HEK293 (cell line): ENCODE measurements around the gene OBP2B.

Experiments used
- CTCF ChIA-PET: fragments of 350-600 bp; formaldehyde crosslinking; extraction: SDS; loops from one replicate; lab custom pipeline; 2021; ENCODE audit warnings: antibody characterized with exemption; lab: Yijun Ruan, JAX
- POLR2A ChIA-PET: fragments of 300-600 bp; formaldehyde crosslinking; extraction: SDS; loops from one replicate; lab custom pipeline; 2020; ENCODE audit warnings: antibody characterized with exemption, inconsistent platforms; lab: Yijun Ruan, JAX
- H3K27ac ChIP-seq: fragments of 200-500 bp; sonication (Bioruptor generic); 2 replicates; pipeline ENCODE4 v1.5.1; 2014; ENCODE audit warnings: low read depth, low read length, control low read depth, inconsistent platforms; ENCODE audit errors: extremely low read depth
- H3K36me3 ChIP-seq, 2 experiments: fragments of 200-500 bp in 1 of 2; sonication (Bioruptor generic) in 1 of 2; 1 replicate in 1 of 2; 2 replicates in 1 of 2; pipeline ENCODE4 v1.5.1; 2014 to 2017; ENCODE audit warnings: inconsistent platforms in 2 of 2, low read length in 2 of 2; ENCODE audit not compliant: control insufficient read depth in 2 of 2, insufficient read depth in 1 of 2
- H3K4me1 ChIP-seq: fragments of 200-500 bp; sonication (Bioruptor generic); 2 replicates; pipeline ENCODE4 v1.5.1; 2014; ENCODE audit warnings: mild to moderate bottlenecking, low read length, inconsistent platforms; ENCODE audit not compliant: control insufficient read depth, insufficient read depth
- H3K4me3 ChIP-seq: 2 replicates; pipeline ENCODE4 v1.5.1; 2011; ENCODE audit warnings: low read depth, mild to moderate bottlenecking, control low read depth, low read length, moderate library complexity
- H3K9me3 ChIP-seq: fragments of 200-500 bp; sonication (Bioruptor generic); 2 replicates; pipeline ENCODE4 v1.5.1; 2014; ENCODE audit warnings: low read depth, low read length, inconsistent platforms; ENCODE audit not compliant: control insufficient read depth, insufficient read depth
- EGR2 ChIP-seq: fragments of 450-650 bp; formaldehyde crosslinking; IDR thresholded peaks from 2 replicates; pipeline ENCODE4 v1.5.1; 2016; ENCODE audit warnings: low read depth, missing biosample characterization, missing genetic modification characterization
- PRDM10 ChIP-seq: fragments of 450-650 bp; formaldehyde crosslinking; IDR thresholded peaks from 2 replicates; pipeline ENCODE4 v1.5.1; 2016; ENCODE audit warnings: missing biosample characterization, missing genetic modification characterization
- SCRT1 ChIP-seq: fragments of 450-650 bp; formaldehyde crosslinking; IDR thresholded peaks from 2 replicates; pipeline ENCODE4 v1.5.1; 2016; ENCODE audit warnings: missing biosample characterization, missing genetic modification characterization, borderline replicate concordance
- SCRT2 ChIP-seq: fragments of 450-650 bp; formaldehyde crosslinking; IDR thresholded peaks from 2 replicates; pipeline ENCODE4 v1.5.1; 2016; ENCODE audit warnings: missing biosample characterization, missing genetic modification characterization
- ZBTB7A ChIP-seq: fragments of 450-650 bp; formaldehyde crosslinking; IDR thresholded peaks from 2 replicates; pipeline ENCODE4 v1.5.1; 2016; ENCODE audit warnings: low read depth, missing biosample characterization, missing genetic modification characterization
- ZFHX2 ChIP-seq: fragments of 450-650 bp; formaldehyde crosslinking; conservative IDR thresholded peaks from 2 replicates; pipeline ENCODE4 v1.5.1; 2016; ENCODE audit warnings: missing biosample characterization, missing genetic modification characterization
- ZNF354C ChIP-seq: fragments of 450-650 bp; formaldehyde crosslinking; IDR thresholded peaks from 2 replicates; pipeline ENCODE4 v1.5.1; 2016; ENCODE audit warnings: missing biosample characterization, missing genetic modification characterization, low read depth, borderline replicate concordance
- ZNF521 ChIP-seq: fragments of 450-650 bp; formaldehyde crosslinking; IDR thresholded peaks from 2 replicates; pipeline ENCODE4 v1.5.1; 2017; ENCODE audit warnings: missing biosample characterization, mild to moderate bottlenecking, missing genetic modification characterization
- ZNF548 ChIP-seq: fragments of 450-650 bp; formaldehyde crosslinking; IDR thresholded peaks from 2 replicates; pipeline ENCODE4 v1.5.1; 2016; ENCODE audit warnings: missing biosample characterization, missing genetic modification characterization
- ZNF558 ChIP-seq: fragments of 450-650 bp; formaldehyde crosslinking; IDR thresholded peaks from 2 replicates; pipeline ENCODE4 v1.5.1; 2016; ENCODE audit warnings: missing biosample characterization, missing genetic modification characterization
- ZNF596 ChIP-seq: fragments of 450-650 bp; IDR thresholded peaks from 2 replicates; pipeline ENCODE4 v1.5.0; 2018; ENCODE audit warnings: missing biosample characterization, mild to moderate bottlenecking, missing genetic modification characterization, moderate library complexity
- ZNF843 ChIP-seq: fragments of 450-650 bp; formaldehyde crosslinking; IDR thresholded peaks from 2 replicates; pipeline ENCODE4 v1.5.1; 2016; ENCODE audit warnings: missing biosample characterization, missing genetic modification characterization
- ZXDB ChIP-seq: fragments of 450-650 bp; formaldehyde crosslinking; IDR thresholded peaks from 2 replicates; pipeline ENCODE4 v1.5.1; 2016; ENCODE audit warnings: missing biosample characterization, missing genetic modification characterization
- TF ChIP-seq, protein P1 (sequence below): fragments of 450-650 bp; formaldehyde crosslinking; IDR thresholded peaks from 2 replicates; pipeline ENCODE4 v1.5.1; 2017; ENCODE audit warnings: missing biosample characterization, missing genetic modification characterization
- TF ChIP-seq, protein P2 (sequence below): fragments of 450-650 bp; IDR thresholded peaks from 2 replicates; pipeline ENCODE4 v1.5.1; 2018; ENCODE audit warnings: missing biosample characterization, mild to moderate bottlenecking, missing genetic modification characterization

The OBP2B gene

DNA sequence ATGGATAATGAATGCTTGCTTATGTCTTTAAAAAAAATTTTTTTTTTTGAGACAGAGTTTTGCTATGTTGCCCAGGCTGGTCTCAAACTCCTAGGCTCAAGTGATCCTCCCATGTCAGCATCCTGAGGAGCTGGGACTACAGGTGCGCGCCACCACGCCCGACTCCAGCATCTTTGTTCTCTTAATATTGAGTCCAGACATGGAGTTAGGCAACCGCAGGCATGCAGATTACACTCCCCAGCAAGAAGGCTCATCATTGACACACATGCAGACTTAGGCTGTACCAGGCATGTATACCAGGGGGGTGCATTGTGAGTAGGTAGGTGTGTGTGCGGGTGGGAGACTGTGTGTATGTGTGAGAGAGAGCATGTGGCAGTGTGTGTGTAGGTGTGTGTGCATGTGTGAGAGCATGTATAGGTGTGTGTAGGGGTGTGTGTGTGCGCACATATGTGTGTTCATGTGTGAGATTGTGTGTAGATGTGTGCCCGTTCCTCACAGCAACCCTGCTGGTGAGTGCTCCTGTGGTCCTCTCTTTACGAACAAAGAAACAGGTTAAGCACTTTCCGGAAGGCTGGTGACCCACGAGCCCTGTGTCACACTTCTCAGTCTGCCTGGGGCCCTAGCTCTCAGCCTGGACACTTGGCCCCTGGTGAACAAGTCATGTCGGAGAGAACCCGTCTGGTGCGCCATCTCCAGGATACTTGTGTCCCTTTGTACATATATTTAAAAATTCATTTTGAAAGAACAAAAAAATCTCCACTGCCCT lies 6.2 kb downstream of the OBP2B start:
- no peak overlapping the region for H3K4me3 ChIP-seq
- no peaks in the 10 kb centered on the region for H3K4me1 ChIP-seq
- ChIA-PET POLR2A (interaction anchor here (0.9 to 1.0 kb wide), 2 partner anchors 15 to 149 kb away, joined by 3 read pairs; no protein-coding TSS in a partner anchor), CTCF (interaction anchor here (0.5 to 2.8 kb wide), 5 partner anchors 15 to 41 kb away, joined by 3 to 16 read pairs (median 3); no protein-coding TSS in a partner anchor)
- no peaks in the 10 kb centered on the region for H3K36me3 ChIP-seq
- no peaks in the 10 kb centered on the region for H3K9me3 ChIP-seq
- TF ChIP-seq ZBTB7A (tag by site-specific recombination) = 0 out of 2 replicates have a peak, but pooled peaks have one; percentile 35
- TF ChIP-seq ZNF521 (tag by site-specific recombination) = no peak
- peak; percentile 55; the same call in 1 of the 2 replicates for TF ChIP-seq EGR2
- peak; percentile 72 for TF ChIP-seq PRDM10
- TF ChIP-seq, protein P1, sequence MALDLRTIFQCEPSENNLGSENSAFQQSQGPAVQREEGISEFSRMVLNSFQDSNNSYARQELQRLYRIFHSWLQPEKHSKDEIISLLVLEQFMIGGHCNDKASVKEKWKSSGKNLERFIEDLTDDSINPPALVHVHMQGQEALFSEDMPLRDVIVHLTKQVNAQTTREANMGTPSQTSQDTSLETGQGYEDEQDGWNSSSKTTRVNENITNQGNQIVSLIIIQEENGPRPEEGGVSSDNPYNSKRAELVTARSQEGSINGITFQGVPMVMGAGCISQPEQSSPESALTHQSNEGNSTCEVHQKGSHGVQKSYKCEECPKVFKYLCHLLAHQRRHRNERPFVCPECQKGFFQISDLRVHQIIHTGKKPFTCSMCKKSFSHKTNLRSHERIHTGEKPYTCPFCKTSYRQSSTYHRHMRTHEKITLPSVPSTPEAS = 0 out of 2 replicates have a peak, but pooled peaks have one; percentile 14
- peak; percentile 66 for TF ChIP-seq ZFHX2 (tag by site-specific recombination)
- TF ChIP-seq ZNF558 (tag by site-specific recombination) = no peak
- no peak for TF ChIP-seq ZNF548
- TF ChIP-seq, all 188 proteins: peak for 5
- H3K27ac ChIP-seq = no peak overlapping the region

GRCh38 chr9:133202145-133202513 lies 6.9 kb downstream of the OBP2B start:
- Histone ChIP-seq H3K36me3 (no peaks in the 10 kb centered on the region), H3K27ac (no peak overlapping the region), H3K4me1 (no peaks in the 10 kb centered on the region), H3K9me3 (no peaks in the 10 kb centered on the region)
- POLR2A ChIA-PET = interaction anchor here (0.9 to 1.0 kb wide), 2 partner anchors 14 to 149 kb away, joined by 3 read pairs; no protein-coding TSS in a partner anchor
- CTCF ChIA-PET = interaction anchor here (0.5 to 2.8 kb wide), 5 partner anchors 14 to 42 kb away, joined by 3 to 16 read pairs (median 3); no protein-coding TSS in a partner anchor
- TF ChIP-seq, protein P2, sequence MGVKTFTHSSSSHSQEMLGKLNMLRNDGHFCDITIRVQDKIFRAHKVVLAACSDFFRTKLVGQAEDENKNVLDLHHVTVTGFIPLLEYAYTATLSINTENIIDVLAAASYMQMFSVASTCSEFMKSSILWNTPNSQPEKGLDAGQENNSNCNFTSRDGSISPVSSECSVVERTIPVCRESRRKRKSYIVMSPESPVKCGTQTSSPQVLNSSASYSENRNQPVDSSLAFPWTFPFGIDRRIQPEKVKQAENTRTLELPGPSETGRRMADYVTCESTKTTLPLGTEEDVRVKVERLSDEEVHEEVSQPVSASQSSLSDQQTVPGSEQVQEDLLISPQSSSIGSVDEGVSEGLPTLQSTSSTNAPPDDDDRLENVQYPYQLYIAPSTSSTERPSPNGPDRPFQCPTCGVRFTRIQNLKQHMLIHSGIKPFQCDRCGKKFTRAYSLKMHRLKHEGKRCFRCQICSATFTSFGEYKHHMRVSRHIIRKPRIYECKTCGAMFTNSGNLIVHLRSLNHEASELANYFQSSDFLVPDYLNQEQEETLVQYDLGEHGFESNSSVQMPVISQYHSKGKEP (tag by site-specific recombination) = no peak
- TF ChIP-seq ZNF843 (tag by site-specific recombination) = no peak
- TF ChIP-seq, all 188 proteins: peak for 0
- no peak overlapping the region for H3K4me3 ChIP-seq

- Histone ChIP-seq H3K9me3 (no peaks in the 10 kb centered on the region), H3K36me3 (no peaks in the 10 kb centered on the region), H3K4me1 (no peaks in the 10 kb centered on the region), H3K27ac (no peak overlapping the region), H3K4me3 (no peak overlapping the region)
- ChIA-PET CTCF (interaction anchor here (0.7 to 2.8 kb wide), 5 partner anchors 13 to 541 kb away, joined by 3 to 16 read pairs (median 4); no protein-coding TSS in a partner anchor), POLR2A (no interaction called here)
- TF ChIP-seq ZNF596 (tag by site-specific recombination) (no peak), ZNF354C (tag by site-specific recombination) (no peak), SCRT1 (tag by site-specific recombination) (peak; percentile 66; the same call in 1 of the 2 replicates), ZXDB (tag by site-specific recombination) (no peak), ZBTB7A (tag by site-specific recombination) (no peak), SCRT2 (tag by site-specific recombination) (peak; percentile 91)
These were observed 7.5 kb downstream of the OBP2B start for GRCh38 chr9:133201424-133202144.
